Measurements from ENCODE around the gene CYFIP2. TPM values are rescaled to one million over a fixed set of nuclear protein-coding genes. Genes with fewer than 3 reads are reported as not detected.

Gene CYFIP2
- polyA plus RNA-seq, 1 donor: 124 TPM

GRCh38 chr5:157322581-157322980, 56.7 kb downstream of the CYFIP2 start:
- no peak for DNase-seq

- no peak for DNase-seq
Observed at GRCh38 chr5:157323107-157323706, 57.3 kb downstream of the CYFIP2 start.

GRCh38 chr5:157324237-157324636, 58.3 kb downstream of the CYFIP2 start:
- DNase-seq: no peak

- no peak for DNase-seq
Observed at GRCh38 chr5:157326440-157327005, 60.6 kb downstream of the CYFIP2 start.

- DNase-seq: no peak
Observed at GRCh38 chr5:157327771-157328170, 61.8 kb downstream of the CYFIP2 start.

- peak; percentile 71 for DNase-seq
Observed at GRCh38 chr5:157328277-157328912, 62.5 kb downstream of the CYFIP2 start.

- no peak for DNase-seq
Observed at GRCh38 chr5:157331807-157332206, 65.9 kb downstream of the CYFIP2 start.

- DNase-seq: no peak
Observed at GRCh38 chr5:157335534-157336422, 69.9 kb downstream of the CYFIP2 start.

GRCh38 chr5:157336423-157336744, 70.5 kb downstream of the CYFIP2 start:
- no peak for DNase-seq

- DNase-seq: no peak
Observed at GRCh38 chr5:157339409-157339808, 73.5 kb downstream of the CYFIP2 start.

- no peak for DNase-seq
Observed at GRCh38 chr5:157342822-157343402, 77.0 kb downstream of the CYFIP2 start.

- no peak for DNase-seq
Observed at GRCh38 chr5:157343842-157344790, 78.2 kb downstream of the CYFIP2 start.

- no peak for DNase-seq
Observed at GRCh38 chr5:157345067-157345466, 79.1 kb downstream of the CYFIP2 start.

GRCh38 chr5:157345485-157345884, 79.6 kb downstream of the CYFIP2 start:
- no peak for DNase-seq

- no peak for DNase-seq
Observed at GRCh38 chr5:157347301-157348048, 81.6 kb downstream of the CYFIP2 start.

GRCh38 chr5:157348049-157348400, 82.1 kb downstream of the CYFIP2 start:
- DNase-seq: no peak

GRCh38 chr5:157350939-157351801, 85.2 kb downstream of the CYFIP2 start:
- no peak for DNase-seq

GRCh38 chr5:157351802-157352092, 85.8 kb downstream of the CYFIP2 start:
- no peak for DNase-seq

GRCh38 chr5:157352756-157353340, 86.9 kb downstream of the CYFIP2 start:
- no peak for DNase-seq

- no peak for DNase-seq
Observed at GRCh38 chr5:157354800-157355199, 88.9 kb downstream of the CYFIP2 start.

All from left kidney (tissue), 2 donors.